ENCODE results near the gene PIP4K2C.
A peak's percentile ranks its signal among the peaks of the same experiment; 100 is the strongest.

Gene PIP4K2C

DNA sequence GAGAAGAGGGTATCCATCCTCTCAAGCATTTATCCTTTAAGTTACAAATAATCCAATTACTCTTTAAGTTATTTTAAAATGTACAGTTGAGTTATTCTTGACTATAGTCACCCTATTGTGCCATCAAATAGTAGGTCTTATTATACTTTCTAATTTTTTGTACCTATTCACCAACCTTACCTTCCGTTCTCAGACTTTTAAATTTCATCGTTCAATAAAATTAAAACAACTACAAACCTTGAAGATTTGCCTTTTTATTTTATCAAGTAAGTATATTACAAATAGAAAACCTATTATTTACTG lies 43.0 kb upstream of the PIP4K2C start:
- DNase-seq (ENCODE audit: insufficient read length, low spot score) (no peak), FAIRE-seq (no peak)
- TF ChIP-seq, protein P1, sequence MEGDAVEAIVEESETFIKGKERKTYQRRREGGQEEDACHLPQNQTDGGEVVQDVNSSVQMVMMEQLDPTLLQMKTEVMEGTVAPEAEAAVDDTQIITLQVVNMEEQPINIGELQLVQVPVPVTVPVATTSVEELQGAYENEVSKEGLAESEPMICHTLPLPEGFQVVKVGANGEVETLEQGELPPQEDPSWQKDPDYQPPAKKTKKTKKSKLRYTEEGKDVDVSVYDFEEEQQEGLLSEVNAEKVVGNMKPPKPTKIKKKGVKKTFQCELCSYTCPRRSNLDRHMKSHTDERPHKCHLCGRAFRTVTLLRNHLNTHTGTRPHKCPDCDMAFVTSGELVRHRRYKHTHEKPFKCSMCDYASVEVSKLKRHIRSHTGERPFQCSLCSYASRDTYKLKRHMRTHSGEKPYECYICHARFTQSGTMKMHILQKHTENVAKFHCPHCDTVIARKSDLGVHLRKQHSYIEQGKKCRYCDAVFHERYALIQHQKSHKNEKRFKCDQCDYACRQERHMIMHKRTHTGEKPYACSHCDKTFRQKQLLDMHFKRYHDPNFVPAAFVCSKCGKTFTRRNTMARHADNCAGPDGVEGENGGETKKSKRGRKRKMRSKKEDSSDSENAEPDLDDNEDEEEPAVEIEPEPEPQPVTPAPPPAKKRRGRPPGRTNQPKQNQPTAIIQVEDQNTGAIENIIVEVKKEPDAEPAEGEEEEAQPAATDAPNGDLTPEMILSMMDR (IDR thresholded peaks at IDR 0.05; ENCODE audit: insufficient read depth, missing control alignments) = no peak

DNA sequence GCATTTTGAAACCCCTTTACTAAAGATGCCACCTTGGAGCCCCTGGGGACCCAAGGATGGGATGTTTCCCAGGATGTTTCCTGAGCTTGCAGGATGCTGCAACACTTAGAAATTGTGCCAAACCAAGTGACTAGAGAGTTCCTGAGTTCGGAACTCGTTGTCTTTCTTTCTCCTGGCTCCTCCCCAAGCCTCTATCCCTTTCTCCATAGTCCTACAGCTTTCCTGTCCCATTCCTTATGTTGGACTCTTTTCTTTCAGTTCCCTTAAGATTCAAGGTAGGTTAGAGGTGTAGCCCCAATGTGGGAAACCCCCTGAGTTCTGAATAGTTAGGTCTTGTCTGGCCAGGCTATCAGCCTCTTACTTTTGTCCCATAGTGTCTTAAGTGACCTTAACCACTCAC lies 42.5 kb upstream of the PIP4K2C start:
- DNase-seq (ENCODE audit: insufficient read length, low spot score) (no peak), FAIRE-seq (no peak)
- TF ChIP-seq, protein P1 (IDR thresholded peaks at IDR 0.05; ENCODE audit: insufficient read depth, missing control alignments) = no peak

DNA sequence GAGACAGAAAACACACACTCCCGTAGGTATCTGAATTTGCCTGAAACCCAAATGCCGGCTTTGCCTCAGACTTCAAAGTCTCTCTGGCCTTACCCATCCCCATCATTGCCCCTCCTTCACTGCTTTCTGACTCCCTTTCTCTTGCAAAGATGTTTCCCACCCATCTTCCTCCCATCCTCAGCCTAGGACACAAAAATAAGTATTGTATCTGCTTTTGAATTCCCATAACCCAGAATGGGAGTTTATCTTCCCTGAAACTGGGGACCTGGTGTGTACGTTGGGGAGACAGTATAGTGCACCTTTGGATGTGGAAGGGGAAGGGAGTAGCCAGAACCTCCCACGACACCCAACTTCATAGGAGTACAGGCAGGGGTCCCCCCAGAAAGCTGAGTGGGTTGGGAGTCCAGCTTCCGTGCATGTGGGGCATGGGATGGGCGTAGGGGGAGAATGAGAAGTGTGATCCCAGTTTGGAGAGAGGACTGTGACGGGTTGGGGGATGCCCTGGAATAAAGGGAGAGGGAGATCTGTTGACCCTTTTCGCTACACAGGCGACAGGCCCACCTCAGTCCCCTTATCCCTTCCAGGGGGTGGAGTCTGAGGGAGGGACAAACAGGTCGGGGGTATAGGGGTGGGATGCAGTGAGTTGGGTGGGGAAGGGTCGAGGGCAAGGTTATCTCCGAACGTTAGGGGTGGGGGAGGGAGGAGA lies 41.6 kb upstream of the PIP4K2C start:
- TF ChIP-seq, protein P1 (IDR thresholded peaks at IDR 0.05; ENCODE audit: insufficient read depth, missing control alignments) = no peak
- no peak for FAIRE-seq
- no peak for DNase-seq (ENCODE audit: insufficient read length, low spot score)

DNA sequence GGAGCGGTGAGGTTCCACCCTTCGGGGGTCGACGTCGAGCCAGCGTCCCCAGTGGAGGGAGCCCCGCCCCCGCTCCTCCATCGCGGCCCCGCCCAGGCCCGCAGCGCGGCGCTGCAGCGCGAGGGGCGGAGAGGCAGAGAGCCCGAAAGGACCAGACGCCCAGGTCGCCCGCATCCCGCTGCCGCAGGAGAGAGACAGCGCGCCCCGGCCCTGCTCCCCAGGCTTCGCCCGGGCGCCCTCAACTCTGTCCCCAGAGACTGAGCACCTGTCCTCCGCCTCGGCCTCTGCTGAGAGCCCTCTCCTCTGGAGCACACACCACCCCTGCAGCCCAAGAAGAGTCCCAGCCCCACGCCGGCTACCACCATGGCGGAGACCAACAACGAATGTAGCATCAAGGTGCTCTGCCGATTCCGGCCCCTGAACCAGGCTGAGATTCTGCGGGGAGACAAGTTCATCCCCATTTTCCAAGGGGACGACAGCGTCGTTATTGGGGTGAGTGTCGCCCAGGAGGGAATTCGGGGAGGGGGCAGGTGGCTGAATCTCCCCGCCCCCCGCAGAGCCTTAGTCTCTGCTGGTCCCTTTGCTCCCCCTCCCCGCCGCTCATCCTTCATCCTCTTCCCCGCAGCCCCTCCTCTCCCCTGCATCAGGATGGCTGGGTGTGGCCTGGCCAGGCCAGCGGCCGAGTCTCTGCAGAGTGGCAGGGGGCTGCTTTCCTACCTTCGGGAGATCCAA lies 40.9 kb upstream of the PIP4K2C start, which contains the start of gene KIF5A:
Gene KIF5A (plus strand): TSS at position 136 of the 732 bp plus-strand sequence. CDS start 228 bp downstream, at position 364.
- FAIRE-seq = no peak

DNA sequence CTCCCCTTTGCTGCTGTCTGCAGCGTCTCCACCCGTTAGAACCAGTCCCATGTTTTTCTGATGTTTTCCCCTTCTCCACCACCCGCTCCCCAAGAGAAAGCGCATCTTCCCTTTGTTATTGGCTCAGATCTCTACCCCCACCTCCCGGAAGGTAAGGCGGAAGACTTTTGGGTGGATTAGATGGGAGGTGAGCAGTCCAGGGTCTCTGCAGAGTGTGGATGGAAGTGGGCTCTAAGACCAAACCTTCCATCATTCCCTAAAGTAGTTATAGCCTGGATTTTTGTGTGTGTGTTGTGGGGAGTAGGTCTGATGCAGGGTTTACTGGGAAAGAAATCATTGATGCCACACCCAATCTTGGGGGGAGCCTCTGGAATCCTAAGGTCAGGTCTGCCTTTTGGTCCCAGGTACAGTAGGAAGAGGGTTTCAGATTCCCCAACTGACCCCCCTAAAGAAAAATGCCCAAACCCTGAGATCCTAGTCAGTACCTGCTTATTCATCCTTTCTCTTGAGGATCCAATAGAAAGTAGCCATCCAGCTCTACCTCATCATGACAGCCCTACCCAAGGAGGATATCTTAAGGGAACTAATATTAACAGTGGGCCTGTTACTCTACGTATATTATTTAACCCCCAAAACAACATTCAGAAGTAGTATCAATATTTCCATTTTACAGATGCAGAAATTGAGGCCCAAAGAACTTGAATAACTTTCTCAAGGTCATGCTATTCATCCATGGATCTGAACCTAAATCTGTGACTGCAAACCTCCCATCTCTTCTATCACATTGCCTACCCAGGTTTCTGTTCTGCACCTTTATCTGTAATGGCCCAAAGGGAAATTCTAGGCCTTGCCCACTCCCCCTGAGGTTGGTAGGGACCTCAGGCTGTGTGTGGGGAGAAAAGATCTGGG lies 40.1 kb upstream of the PIP4K2C start:
- FAIRE-seq (no peak), DNase-seq (ENCODE audit: insufficient read length, low spot score) (no peak)
- TF ChIP-seq, protein P1 (IDR thresholded peaks at IDR 0.05; ENCODE audit: insufficient read depth, missing control alignments) = no peak

More for the DNA sequence above, 40.9 kb upstream of the PIP4K2C start, which contains the start of gene KIF5A:
- TF ChIP-seq, protein P1 (IDR thresholded peaks at IDR 0.05; ENCODE audit: insufficient read depth, missing control alignments) = peak; percentile 15
- DNase-seq (ENCODE audit: insufficient read length, low spot score) = peak; percentile 78

DNA sequence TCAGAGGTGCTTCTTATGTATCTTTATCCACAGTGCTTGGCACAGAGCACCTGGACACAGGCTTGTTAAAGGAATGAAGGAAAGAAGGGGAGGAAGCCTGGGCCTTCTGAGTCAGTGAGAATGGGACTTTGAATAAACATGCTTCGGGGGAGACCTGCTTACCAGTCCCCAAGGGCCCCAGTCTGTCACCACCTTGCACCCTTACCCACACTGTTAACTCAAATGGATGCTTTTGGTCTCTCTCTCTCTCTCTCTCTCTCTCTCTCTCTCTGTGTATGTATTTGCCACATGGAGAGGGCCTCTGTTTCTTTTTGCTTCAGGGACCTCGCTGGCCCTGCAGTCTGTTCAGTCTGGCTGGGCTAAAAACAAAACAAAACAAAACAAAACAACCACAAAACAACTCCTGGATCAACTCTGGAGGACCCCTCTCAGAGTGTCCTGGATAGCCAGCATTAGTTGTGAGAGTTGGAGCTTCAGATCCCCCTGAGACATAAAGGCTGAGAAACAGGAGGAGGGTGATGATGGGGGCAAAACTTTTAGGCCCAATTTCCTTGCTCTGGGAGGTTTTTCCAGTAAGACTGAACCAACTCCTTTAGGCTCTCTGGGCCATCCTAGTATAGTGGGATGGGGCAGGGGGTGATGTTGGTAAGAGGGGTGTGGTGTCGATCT lies 39.2 kb upstream of the PIP4K2C start:
- DNase-seq (ENCODE audit: insufficient read length, low spot score) = no peak
- TF ChIP-seq, protein P1 (IDR thresholded peaks at IDR 0.05; ENCODE audit: insufficient read depth, missing control alignments) = no peak
- FAIRE-seq = no peak

Measured in D721Med (cell line).